Neuronal stem cell (in vitro differentiated cells): ENCODE results near the gene AK1. TPM values are rescaled to one million over a fixed set of nuclear protein-coding genes. Genes with fewer than 3 reads are reported as not detected.
A peak's percentile ranks its signal among the peaks of the same experiment; 100 is the strongest.

ENCODE experiments used
- DNase-seq: peaks from one replicate; pipeline ENCODE4 v3.0.0-alpha.2; 2013; ENCODE audit warnings: low spot score
- H2AFZ ChIP-seq: one replicate; pipeline ENCODE4 v1.6.1; 2013; ENCODE audit warnings: mild to moderate bottlenecking, low read length, inconsistent platforms
- H2AK5ac ChIP-seq: 2 replicates; pipeline ENCODE4 v1.6.1; 2013; ENCODE audit warnings: low read depth, mild to moderate bottlenecking, inconsistent platforms, low read length, moderate library complexity, mixed read lengths
- H2BK120ac ChIP-seq: 2 replicates; pipeline ENCODE4 v1.6.1; 2013; ENCODE audit warnings: low read depth, mild to moderate bottlenecking, inconsistent platforms, low read length, moderate library complexity, mixed read lengths
- H2BK12ac ChIP-seq: one replicate; pipeline ENCODE4 v1.6.1; 2013; ENCODE audit warnings: low read length, inconsistent platforms
- H2BK15ac ChIP-seq: 2 replicates; pipeline ENCODE4 v1.6.1; 2013; ENCODE audit warnings: mild to moderate bottlenecking, low read length, inconsistent platforms, mixed read lengths
- H2BK5ac ChIP-seq: one replicate; pipeline ENCODE4 v1.6.1; 2013; ENCODE audit warnings: inconsistent platforms, mild to moderate bottlenecking, low read length, moderate library complexity
- H3K14ac ChIP-seq: one replicate; pipeline ENCODE4 v1.6.1; 2013; ENCODE audit warnings: low read length, inconsistent platforms
- H3K18ac ChIP-seq: 2 replicates; pipeline ENCODE4 v1.6.1; 2013; ENCODE audit warnings: low read length, inconsistent platforms
- H3K23ac ChIP-seq: 2 replicates; pipeline ENCODE4 v1.6.1; 2013; ENCODE audit warnings: low read depth, mild to moderate bottlenecking, mixed read lengths, low read length, inconsistent platforms; ENCODE audit not compliant: poor library complexity
- H3K27ac ChIP-seq: replicated peaks from 3 replicates; pipeline ENCODE4 v1.5.1; 2013; ENCODE audit warnings: low read length, inconsistent platforms
- H3K27me3 ChIP-seq, 3 experiments: 2 replicates each; pipeline ENCODE4 v1.6.1; 2013; ENCODE audit warnings: low read length in 3 of 3, mild to moderate bottlenecking in 2 of 3, inconsistent platforms in 1 of 3, low read depth in 1 of 3, mixed read lengths in 1 of 3, moderate library complexity in 1 of 3; ENCODE audit not compliant: control insufficient read depth in 3 of 3, insufficient read depth in 3 of 3
- H3K36me3 ChIP-seq, 2 donors: replicated peaks in 1 of 2; 2 replicates each; pipeline ENCODE4 v1.6.1; 2013; ENCODE audit warnings: low read length in 2 of 2; ENCODE audit not compliant: control insufficient read depth in 2 of 2, insufficient read depth in 2 of 2
- H3K4ac ChIP-seq: 2 replicates; pipeline ENCODE4 v1.6.1; 2013; ENCODE audit warnings: inconsistent platforms, mild to moderate bottlenecking, low read length, moderate library complexity
- H3K4me1 ChIP-seq, 2 donors: 1 replicate in 1 of 2; 2 replicates in 1 of 2; pipeline ENCODE4 v1.6.1; 2013; ENCODE audit warnings: low read length in 2 of 2, low read depth in 1 of 2; ENCODE audit not compliant: control insufficient read depth in 2 of 2, insufficient read depth in 1 of 2
- H3K4me2 ChIP-seq: one replicate; pipeline ENCODE4 v1.6.1; 2013; ENCODE audit warnings: mild to moderate bottlenecking, low read length, inconsistent platforms; ENCODE audit not compliant: insufficient read depth, poor library complexity, severe bottlenecking
- H3K4me3 ChIP-seq, 2 donors: 2 replicates each; pipeline ENCODE4 v1.5.1; 2013; ENCODE audit warnings: low read length in 2 of 2, mild to moderate bottlenecking in 2 of 2, inconsistent platforms in 1 of 2, moderate library complexity in 1 of 2
- H3K79me1 ChIP-seq: one replicate; pipeline ENCODE4 v1.6.1; 2013; ENCODE audit warnings: low read depth, mild to moderate bottlenecking, inconsistent platforms, low read length, moderate library complexity
- H3K9ac ChIP-seq: one replicate; pipeline ENCODE4 v1.6.1; 2013; ENCODE audit warnings: mild to moderate bottlenecking, low read depth, low read length, inconsistent platforms; ENCODE audit not compliant: poor library complexity
- H3K9me3 ChIP-seq, 2 donors: replicated peaks in 1 of 2; 2 replicates each; pipeline versions ENCODE3 to v1.6.1; 2013; ENCODE audit warnings: low read length in 2 of 2, mild to moderate bottlenecking in 2 of 2, inconsistent platforms in 1 of 2, low read depth in 1 of 2, mixed read lengths in 1 of 2, moderate library complexity in 1 of 2; ENCODE audit not compliant: control insufficient read depth in 2 of 2, insufficient read depth in 1 of 2
- H4K8ac ChIP-seq: one replicate; pipeline ENCODE4 v1.6.1; 2013; ENCODE audit warnings: low read depth, mild to moderate bottlenecking, inconsistent platforms, low read length, moderate library complexity
- H4K91ac ChIP-seq: one replicate; pipeline ENCODE4 v1.6.1; 2013; ENCODE audit warnings: low read length, low read depth, mild to moderate bottlenecking, inconsistent platforms; ENCODE audit not compliant: poor library complexity
- WGBS, 2 donors: extraction: QIAGEN DNeasy Blood & Tissue Kit; methylation state at CpG; one replicate each; pipeline ENCODE4 v1.1.7; 2013; ENCODE audit warnings: missing lambda C conversion rate in 2 of 2, mixed read lengths in 1 of 2; ENCODE audit not compliant: insufficient read length in 2 of 2, insufficient replicate concordance in 1 of 2; ENCODE audit errors: extremely low coverage in 2 of 2; 5-methylcytosine and 5-hydroxymethylcytosine counted together
- small RNA-seq: library from polyadenylated mRNA; stranded (forward); fragments of <200 nt; extraction: miRNeasy Mini kit (QIAGEN cat#:217004); gene quantifications from one replicate; pipeline ENCODE3, GENCODE V24; 2013; ENCODE audit not compliant: insufficient read depth

Gene AK1

GRCh38 chr9:127816728-127817127 is 60.7 kb downstream of the AK1 start:
- Histone ChIP-seq H2BK12ac (no peak overlapping the region), H3K36me3 (peaks cover 22 to 25% of the 10 kb centered on the region in 2 donors)
- WGBS, 2 donors, result no CpG with 5 or more reads among the region's 8 CpGs

More at GRCh38 chr9:127816728-127817127, 60.7 kb downstream of the AK1 start:
- Histone ChIP-seq H4K91ac (no peak overlapping the region), H2AK5ac (no peak overlapping the region), H3K79me1 (no peaks in the 10 kb centered on the region), H3K27me3 (no peaks in the 10 kb centered on the region), H2BK5ac (peak overlapping the region; percentile 44), H3K9me3 (peaks cover 0 to 2% of the 10 kb centered on the region in 2 donors), H3K14ac (no peak overlapping the region), H3K4ac (no peak overlapping the region), H4K8ac (no peak overlapping the region), H3K4me2 (no peak overlapping the region), H3K23ac (no peak overlapping the region), H3K9ac (no peak overlapping the region), H3K18ac (no peak overlapping the region), H2BK120ac (no peak overlapping the region), H2AFZ (no peak overlapping the region), H3K4me1 (peaks cover 0 to 3% of the 10 kb centered on the region in 2 donors), H3K4me3 (no peak overlapping the region), H3K27ac (no peak overlapping the region), H2BK15ac (no peak overlapping the region)
- DNase-seq, result no peak

Small RNAs within 50 kb of the gene (small RNA-seq; reads per million reads assigned to genes)
- gene MIR4672, result not detected
- gene RF00019, result not detected
- gene RNA5SP296, result not detected
